HCT116 (cell line): ENCODE measurements around the gene RTKN2. TPM values are rescaled to one million over a fixed set of nuclear protein-coding genes. Genes with fewer than 3 reads are reported as not detected.

Experiments used
- ATAC-seq: fragments of 200-7000 bp; cut with Tn5 transposase; 2 replicates; pipeline ENCODE4 v1.9.1; 2020; ENCODE audit warnings: mild to moderate bottlenecking, moderate library complexity
- BruUV-seq: library from RNA; stranded (reverse); fragments of 400-500 nt; replicated peaks from 2 replicates; lab custom pipeline; 2021; lab: Mats Ljungman, UMichigan
- CTCF ChIA-PET: fragments of 300-600 bp; sonication (Branson Sonifier 250); formaldehyde crosslinking; loops from one replicate; lab custom pipeline; 2021; ENCODE audit warnings: antibody characterized with exemption; lab: Charles Lee
- POLR2A ChIA-PET: fragments of 300-600, 350-600 bp; sonication (Branson Sonifier 250); formaldehyde crosslinking; loops from one replicate; lab custom pipeline; 2021; ENCODE audit warnings: antibody characterized with exemption; lab: Charles Lee
- RAD21 ChIA-PET, 2 experiments: fragments of 300-600 bp; sonication (Branson Sonifier 250); formaldehyde crosslinking; loops; one replicate each; lab custom pipeline; 2023; ENCODE audit warnings: low total read pairs in 2 of 2; ENCODE audit not compliant: uncharacterized antibody in 2 of 2, unreplicated experiment in 2 of 2, low non-redundant PET in 1 of 2; lab: Charles Lee
- DNase-seq: peaks from one replicate; pipeline ENCODE4 v3.0.0-alpha.2; 2010; ENCODE audit warnings: low read depth, low spot score
- H2AFZ ChIP-seq: fragments of 200-600 bp; shearing (Covaris generic), sonication (generic); 2 replicates; pipeline ENCODE4 v1.6.1; 2017; ENCODE audit warnings: low read depth, mixed run types, mixed read lengths, antibody characterized with exemption, low read length; ENCODE audit not compliant: poor library complexity, severe bottlenecking
- H3K27ac ChIP-seq: 2 replicates; pipeline ENCODE4 v1.5.1; 2012; ENCODE audit warnings: low read depth, low read length
- H3K27me3 ChIP-seq: fragments of 200-600 bp; sonication (generic); 2 replicates; pipeline ENCODE4 v1.6.1; 2016; ENCODE audit warnings: mixed run types, low read length, mixed read lengths; ENCODE audit not compliant: insufficient read depth
- H3K36me3 ChIP-seq, 2 experiments: fragments of 200-500 bp in 1 of 2; fragments of 200-600 bp in 1 of 2; sonication (Bioruptor generic) in 1 of 2; sonication (generic) in 1 of 2; 2 replicates each; pipeline versions ENCODE4 v1.5.1 to v1.6.1; 2014 to 2016; ENCODE audit warnings: low read length in 2 of 2, inconsistent platforms in 1 of 2, mixed read lengths in 1 of 2, mixed run types in 1 of 2; ENCODE audit not compliant: insufficient read depth in 2 of 2, control insufficient read depth in 1 of 2
- H3K4me1 ChIP-seq, 2 experiments: fragments of 200-600 bp in 1 of 2; sonication (generic) in 1 of 2; 2 replicates each; pipeline versions ENCODE4 v1.5.1 to v1.6.1; 2012 to 2017; ENCODE audit warnings: low read length in 2 of 2, inconsistent platforms in 1 of 2, mild to moderate bottlenecking in 1 of 2, mixed read lengths in 1 of 2, mixed run types in 1 of 2, moderate library complexity in 1 of 2; ENCODE audit not compliant: insufficient read depth in 2 of 2, control insufficient read depth in 1 of 2
- H3K4me2 ChIP-seq: fragments of 200-600 bp; sonication (generic); 2 replicates; pipeline ENCODE4 v1.6.1; 2017; ENCODE audit warnings: mixed run types, low read length, mixed read lengths
- H3K4me3 ChIP-seq, 2 experiments: fragments of 200-600 bp in 1 of 2; sonication (generic) in 1 of 2; replicated peaks in 1 of 2; 2 replicates each; pipeline ENCODE4 v1.5.1; 2011 to 2016; ENCODE audit warnings: low read length in 2 of 2, control low read depth in 1 of 2, low read depth in 1 of 2, mild to moderate bottlenecking in 1 of 2, mixed read lengths in 1 of 2, mixed run types in 1 of 2
- H3K79me2 ChIP-seq: fragments of 200-600 bp; sonication (generic); 2 replicates; pipeline ENCODE4 v1.6.1; 2017; ENCODE audit warnings: mild to moderate bottlenecking, mixed run types, low read length, moderate library complexity, mixed read lengths; ENCODE audit not compliant: insufficient read depth
- H3K9ac ChIP-seq: fragments of 200-600 bp; sonication (generic); 2 replicates; pipeline ENCODE4 v1.6.1; 2016; ENCODE audit warnings: low read length, mixed read lengths
- H3K9me2 ChIP-seq: fragments of 200-600 bp; sonication (generic), shearing (Covaris generic); 2 replicates; pipeline ENCODE4 v1.6.1; 2017; ENCODE audit warnings: mixed run types, mild to moderate bottlenecking, moderate library complexity; ENCODE audit not compliant: insufficient read depth
- H3K9me3 ChIP-seq, 2 experiments: fragments of 200-500 bp in 1 of 2; fragments of 200-600 bp in 1 of 2; sonication (Bioruptor generic) in 1 of 2; sonication (generic) in 1 of 2; 2 replicates each; pipeline ENCODE4 v1.6.1; 2014 to 2017; ENCODE audit warnings: low read length in 2 of 2, mixed read lengths in 2 of 2, inconsistent platforms in 1 of 2, low read depth in 1 of 2, mild to moderate bottlenecking in 1 of 2, mixed run types in 1 of 2, moderate library complexity in 1 of 2; ENCODE audit not compliant: control insufficient read depth in 1 of 2, insufficient read depth in 1 of 2
- H4K20me1 ChIP-seq: fragments of 200-600 bp; sonication (generic), shearing (Covaris generic); 2 replicates; pipeline ENCODE4 v1.6.1; 2017; ENCODE audit warnings: mixed run types, mild to moderate bottlenecking, moderate library complexity; ENCODE audit not compliant: insufficient read depth
- CBX3 ChIP-seq: IDR thresholded peaks from 2 replicates; pipeline ENCODE4 v1.6.1; 2012; ENCODE audit warnings: low read depth
- CTCF ChIP-seq, 3 experiments: fragments of 200-600 bp in 1 of 3; sonication (generic) in 1 of 3; IDR thresholded peaks in 2 of 3; conservative IDR thresholded peaks in 1 of 3; 2 replicates each; pipeline ENCODE4 v1.5.1; 2012 to 2017; ENCODE audit warnings: low read depth in 2 of 3, low read length in 2 of 3, antibody characterized with exemption in 1 of 3, borderline replicate concordance in 1 of 3, control low read depth in 1 of 3, mild to moderate bottlenecking in 1 of 3, mixed read lengths in 1 of 3, mixed run types in 1 of 3, moderate library complexity in 1 of 3; ENCODE audit not compliant: insufficient read depth in 1 of 3
- EZH2 ChIP-seq: fragments of 200-600 bp; sonication (generic); IDR thresholded peaks from 2 replicates; pipeline ENCODE4 v1.6.1; 2017; ENCODE audit warnings: antibody characterized with exemption, mixed run types
- EZH2phosphoT487 ChIP-seq: fragments of 200-600 bp; IDR thresholded peaks from 2 replicates; pipeline ENCODE4 v1.6.1; 2018; ENCODE audit warnings: antibody characterized with exemption, borderline replicate concordance
- FOSL1 ChIP-seq: IDR thresholded peaks from 2 replicates; pipeline ENCODE4 v1.6.1; 2012; ENCODE audit warnings: low read depth
- REST ChIP-seq: IDR thresholded peaks from 2 replicates; pipeline ENCODE4 v1.6.1; 2012; ENCODE audit warnings: low read depth
- YY1 ChIP-seq: IDR thresholded peaks from 2 replicates; pipeline ENCODE4 v1.6.1; 2011; ENCODE audit warnings: low read length, low read depth, moderate library complexity, mild to moderate bottlenecking; ENCODE audit not compliant: insufficient replicate concordance; ENCODE audit errors: extremely low read depth
- ZBTB33 ChIP-seq: IDR thresholded peaks from 2 replicates; pipeline ENCODE4 v1.6.1; 2011; ENCODE audit warnings: mild to moderate bottlenecking, low read length, moderate library complexity; ENCODE audit not compliant: insufficient replicate concordance; ENCODE audit errors: extremely low read depth
- ZFX ChIP-seq: fragments of 450-650 bp; IDR thresholded peaks from 2 replicates; pipeline ENCODE4 v1.6.1; 2017
- ZNF274 ChIP-seq: fragments of 200-500 bp; sonication (Bioruptor generic); IDR thresholded peaks from 2 replicates; pipeline ENCODE4 v1.6.1; 2014; ENCODE audit warnings: mild to moderate bottlenecking, low read depth, low read length, inconsistent platforms
- intact Hi-C: fragments of 100-400 bp; cut with micrococcal nuclease; formaldehyde crosslinking; loops from 2 replicates; pipeline ENCODE4 v1.10.0; 2022
- total RNA-seq: library from RNA; stranded (reverse); gene quantifications from one replicate; pipeline ENCODE4 v1.2.1, GENCODE V29; 2021; ENCODE audit not compliant: unreplicated experiment

Gene RTKN2
- total RNA-seq, 1 experiment from 2014 or later, result 7.9 TPM

GRCh38 chr10:62303922-62304321 is 35.3 kb upstream of the RTKN2 start:
- no peak overlapping the region for H2AFZ ChIP-seq
- POLR2A ChIA-PET, result no interaction called here
- BruUV-seq, result no TSS peak
- H3K4me1 ChIP-seq, result no peaks in the 10 kb centered on the region; a peak in 1 of 4 replicates
- H3K9me2 ChIP-seq, result no peaks in the 10 kb centered on the region
- ATAC-seq (no peak), DNase-seq (no peak)
- no peaks in the 10 kb centered on the region for H3K36me3 ChIP-seq
- no peak overlapping the region for H3K27ac ChIP-seq
- H3K9ac ChIP-seq, result no peak overlapping the region
- no peak overlapping the region for H3K4me3 ChIP-seq
- CTCF ChIA-PET, result no interaction called here
- no peaks in the 10 kb centered on the region for H3K79me2 ChIP-seq
- peaks cover 0 to 6% of the 10 kb centered on the region in 2 experiments; a peak in 1 of 4 replicates for H3K9me3 ChIP-seq
- TF ChIP-seq ZFX, result no peak
- no peak for TF ChIP-seq REST
- TF ChIP-seq EZH2, result no peak
- TF ChIP-seq CBX3, result no peak
- no peak for TF ChIP-seq EZH2phosphoT487
- no peak for TF ChIP-seq YY1
- no peak overlapping the region for H3K4me2 ChIP-seq
- intact Hi-C loops, result no loop called here
- RAD21 ChIA-PET, result no interaction called here
- no peaks in the 10 kb centered on the region for H3K27me3 ChIP-seq
- no peaks in the 10 kb centered on the region for H4K20me1 ChIP-seq

GRCh38 chr10:62302760-62303159 is 34.1 kb upstream of the RTKN2 start:
- H3K4me1 ChIP-seq, result no peaks in the 10 kb centered on the region; a peak in 1 of 4 replicates
- H3K9ac ChIP-seq, result no peak overlapping the region
- RAD21 ChIA-PET, result no interaction called here
- DNase-seq, result no peak
- no peak overlapping the region for H3K27ac ChIP-seq
- H3K36me3 ChIP-seq, result no peaks in the 10 kb centered on the region
- intact Hi-C loops, result no loop called here
- H3K4me3 ChIP-seq, result no peak overlapping the region
- no peaks in the 10 kb centered on the region for H3K79me2 ChIP-seq
- H2AFZ ChIP-seq, result no peak overlapping the region
- no TSS peak for BruUV-seq
- H3K4me2 ChIP-seq, result no peak overlapping the region
- H3K27me3 ChIP-seq, result no peaks in the 10 kb centered on the region
- POLR2A ChIA-PET, result no interaction called here
- no peak for ATAC-seq
- peaks cover 0 to 6% of the 10 kb centered on the region in 2 experiments; a peak in 1 of 4 replicates for H3K9me3 ChIP-seq
- CTCF ChIA-PET, result no interaction called here
- no peaks in the 10 kb centered on the region for H4K20me1 ChIP-seq
- no peaks in the 10 kb centered on the region for H3K9me2 ChIP-seq
- TF ChIP-seq CTCF (IDR thresholded peaks at IDR 0.05 in 2 of 3, conservative IDR thresholded peaks at IDR 0.05 in 1 of 3; ENCODE audit: borderline replicate concordance in 1 of 3, insufficient read depth in 1 of 3, low read depth in 2 of 3, low read length in 2 of 3), result no peak
- no peak for TF ChIP-seq ZFX
- no peak for TF ChIP-seq ZNF274
- no peak for TF ChIP-seq EZH2
- TF ChIP-seq FOSL1, result no peak
- no peak for TF ChIP-seq ZBTB33
